GM21737 (cell line): ENCODE results near the gene F8.

Source experiments
- ATAC-seq: cut with Tn5 transposase; IDR thresholded peaks from one replicate; pipeline ENCODE4 v1.9.1; 2021; ENCODE audit warnings: mild to moderate bottlenecking, moderate library complexity; ENCODE audit not compliant: unreplicated experiment

F8 gene

GRCh38 chrX:154793084-154793795 lies 229.3 kb downstream of the F8 start:
- no peak for ATAC-seq

GRCh38 chrX:154791939-154792338 lies 230.6 kb downstream of the F8 start:
- ATAC-seq = no peak

GRCh38 chrX:154791467-154791866 lies 231.1 kb downstream of the F8 start:
- no peak for ATAC-seq
